ENCODE measurements around the gene WFDC11. TPM values are rescaled to one million over a fixed set of nuclear protein-coding genes. Genes with fewer than 3 reads are reported as not detected.

Gene WFDC11
- total RNA-seq = not detected

GRCh38 chr20:45670139-45670538 lies at the start of gene WFDC11:
WFDC11 (minus strand) TSS chr20:45670239; CDS start chr20:45650600, 19,639 bp downstream.

GRCh38 chr20:45704969-45705637 lies 35.1 kb upstream of the WFDC11 start, which contains the start of gene WFDC10B:
WFDC10B (minus strand) TSS chr20:45705019; CDS start chr20:45685992, 19,027 bp downstream.

GRCh38 chr20:45701873-45702272 lies 31.8 kb upstream of the WFDC11 start, which contains the start of gene WFDC13:
WFDC13 (plus strand) TSS chr20:45702038; CDS start chr20:45702124, 86 bp downstream.

GRCh38 chr20:45631184-45631583 lies 38.9 kb downstream of the WFDC11 start, which contains the start of gene WFDC9:
WFDC9 (minus strand) TSS chr20:45631284; CDS start chr20:45610181, 21,103 bp downstream.

GRCh38 chr20:45629496-45630100 lies 40.4 kb downstream of the WFDC11 start, which contains the start of gene WFDC10A:
WFDC10A (plus strand) TSS chr20:45629739; CDS start chr20:45629814, 75 bp downstream.

Other genes with a start within 250 kb of the WFDC11 start
- gene WFDC2, start 200.5 kb downstream of the WFDC11 start, total RNA-seq = 2.4 TPM
- gene SPINT3, start 154.6 kb downstream of the WFDC11 start, total RNA-seq = not detected
- not detected for gene WFDC6, start 130.8 kb downstream of the WFDC11 start, total RNA-seq
- not detected for gene EPPIN, start 122.8 kb downstream of the WFDC11 start, total RNA-seq
- not detected for gene WFDC8, start 91.0 kb downstream of the WFDC11 start, total RNA-seq
- not detected for gene WFDC10A, start 40.5 kb downstream of the WFDC11 start, total RNA-seq
- not detected for gene WFDC9, start 39.0 kb downstream of the WFDC11 start, total RNA-seq
- gene WFDC13, start 31.8 kb upstream of the WFDC11 start, total RNA-seq = not detected
- gene WFDC10B, start 34.8 kb upstream of the WFDC11 start, total RNA-seq = not detected
- not detected for gene SPINT4, start 52.1 kb upstream of the WFDC11 start, total RNA-seq
- gene WFDC3, start 121.6 kb upstream of the WFDC11 start, total RNA-seq = not detected
- 17.8 TPM for gene DNTTIP1, start 121.7 kb upstream of the WFDC11 start, total RNA-seq
- gene UBE2C, start 142.4 kb upstream of the WFDC11 start, total RNA-seq = 15.3 TPM
- 93.6 TPM for gene TNNC2, start 157.1 kb upstream of the WFDC11 start, total RNA-seq
- gene SNX21, start 163.6 kb upstream of the WFDC11 start, total RNA-seq = 86.1 TPM
- 36.1 TPM for gene ACOT8, start 187.2 kb upstream of the WFDC11 start, total RNA-seq
- 16.2 TPM for gene ZSWIM3, start 187.4 kb upstream of the WFDC11 start, total RNA-seq
- gene ZSWIM1, start 211.0 kb upstream of the WFDC11 start, total RNA-seq = 9.4 TPM
- 7.6 TPM for gene SPATA25, start 217.4 kb upstream of the WFDC11 start, total RNA-seq
- gene NEURL2, start 221.0 kb upstream of the WFDC11 start, total RNA-seq = 12.8 TPM
- 50.5 TPM for gene CTSA, start 221.1 kb upstream of the WFDC11 start, total RNA-seq
- gene PLTP, start 241.9 kb upstream of the WFDC11 start, total RNA-seq = 58.0 TPM